Spleen (tissue), 11 donors: Measurements from ENCODE around the gene MYO5A. TPM values are rescaled to one million over a fixed set of nuclear protein-coding genes. Genes with fewer than 3 reads are reported as not detected.

Experiments
- DNase-seq: peaks from one replicate; pipeline ENCODE4 v3.0.0-alpha.2; 2020
- H3K27ac ChIP-seq, 8 donors: fragments of 200-600 bp; sonication (generic) in 7 of 8; 1 replicate in 4 of 8; 2 replicates in 4 of 8; pipeline versions ENCODE4 v1.5.0 to v1.8.0; 2016 to 2021; ENCODE audit warnings: inconsistent platforms in 4 of 8, mild to moderate bottlenecking in 4 of 8, moderate library complexity in 1 of 8
- H3K27me3 ChIP-seq, 7 donors: fragments of 200-600 bp; sonication (generic) in 6 of 7; replicated peaks in 1 of 7; 1 replicate in 4 of 7; 2 replicates in 3 of 7; pipeline versions ENCODE4 v1.5.0 to v1.8.0; 2016 to 2021; ENCODE audit warnings: inconsistent platforms in 3 of 7, mild to moderate bottlenecking in 1 of 7
- H3K36me3 ChIP-seq, 6 donors: fragments of 200-600 bp; sonication (generic) in 5 of 6; 1 replicate in 4 of 6; 2 replicates in 2 of 6; pipeline versions ENCODE4 v1.5.0 to v1.8.0; 2016 to 2021; ENCODE audit warnings: inconsistent platforms in 2 of 6
- H3K4me1 ChIP-seq, 6 donors: fragments of 200-600 bp; sonication (generic) in 5 of 6; 1 replicate in 3 of 6; 2 replicates in 3 of 6; pipeline versions ENCODE4 v1.5.0 to v1.8.0; 2016 to 2021; ENCODE audit warnings: inconsistent platforms in 3 of 6
- H3K4me3 ChIP-seq, 8 donors: fragments of 200-600 bp; sonication (generic) in 7 of 8; 1 replicate in 4 of 8; 2 replicates in 4 of 8; pipeline versions ENCODE4 v1.5.0 to v1.8.0; 2016 to 2021; ENCODE audit warnings: inconsistent platforms in 4 of 8, mild to moderate bottlenecking in 4 of 8, moderate library complexity in 2 of 8
- H3K9me3 ChIP-seq, 8 donors: fragments of 200-600 bp; sonication (generic) in 7 of 8; 1 replicate in 4 of 8; 2 replicates in 4 of 8; pipeline versions ENCODE4 v1.5.0 to v1.8.0; 2016 to 2021; ENCODE audit warnings: inconsistent platforms in 4 of 8
- CTCF ChIP-seq, 11 experiments: fragments of 200-600 bp in 7 of 11; fragments of 450-650 bp in 4 of 11; sonication (generic) in 4 of 11; IDR thresholded peaks in 8 of 11; conservative IDR thresholded peaks in 3 of 11; 1 replicate in 7 of 11; 2 replicates in 4 of 11; pipeline versions ENCODE4 v1.4.0 to v1.8.0; 2016 to 2021; ENCODE audit warnings: antibody characterized with exemption in 11 of 11, inconsistent platforms in 4 of 11, mild to moderate bottlenecking in 1 of 11
- POLR2A ChIP-seq, 3 donors: fragments of 450-650 bp; IDR thresholded peaks; one replicate each; pipeline ENCODE4 v1.5.1; 2017; ENCODE audit warnings: antibody characterized with exemption in 3 of 3, mild to moderate bottlenecking in 1 of 3
- POLR2AphosphoS5 ChIP-seq, 3 donors: sonication (generic); formaldehyde crosslinking; IDR thresholded peaks; one replicate each; pipeline ENCODE4 v1.5.1; 2017; ENCODE audit warnings: antibody characterized with exemption in 3 of 3
- whole genome bisulfite sequencing, 5 donors: extraction: QIAGEN DNeasy Blood & Tissue Kit in 3 of 5; methylation state at CpG; one replicate each; pipeline versions ENCODE4 v1.1.5 to v1.1.7; 2013 to 2018; 5-methylcytosine and 5-hydroxymethylcytosine counted together
- intact Hi-C: fragments of 100-400 bp; cut with DNase I; formaldehyde crosslinking; loops from one replicate; pipeline ENCODE4 v1.15.0; 2023; ENCODE audit warnings: low total_unique reads
- polyA plus RNA-seq, 3 donors: library from polyadenylated mRNA; stranded (reverse); fragments of 200-250 nt; gene quantifications; one replicate each; pipeline ENCODE4 v1.2.1, GENCODE V29; 2013
- total RNA-seq, 7 donors: library from RNA; depleted of rRNA in 3 of 7; stranded (reverse); fragments of >200 nt in 3 of 7; fragmentation: NEBNext Ultra II Directional in 4 of 7; extraction: Animal tissue kit (Norgen Biotek cat#: 25700) in 4 of 7; gene quantifications; one replicate each; pipeline versions ENCODE4 v1.1.0 to v1.2.1, GENCODE V29; 2016 to 2021
- donor health status: healthy with polysubstance abuse.
- donor health status: DM: no; HTN: no; CAD: no; lungs with moderate emphysema.
- donor health status: DM: no; HTN: no; CAD: no.
- donor health status: Bipolar disorder and iron deficiency.
- donor health status: healthy.
- donor health status: DM: no; HTN: no; CAD: no.
- donor health status: DM: yes; HTN: yes; CAD: no.

The MYO5A gene
- total and polyA plus RNA-seq, 10 donors = 4.7 to 48.3 (median 35.4) TPM

- no peaks in the 10 kb centered on the region for H3K9me3 ChIP-seq
- TF ChIP-seq POLR2A (IDR thresholded peaks at IDR 0.05) = no peak
- no peak for TF ChIP-seq POLR2AphosphoS5 (IDR thresholded peaks at IDR 0.05)
- WGBS, 5 donors = 96 to 99% (median 98%) methylated on average over 4 of the region's 4 CpGs
- peaks cover 0 to 88% (median 35%) of the 10 kb centered on the region in 6 donors for H3K36me3 ChIP-seq
- no peak for DNase-seq
- no peaks in the 10 kb centered on the region for H3K27me3 ChIP-seq
- H3K27ac ChIP-seq = no peak overlapping the region
- no peaks in the 10 kb centered on the region for H3K4me1 ChIP-seq
- intact Hi-C loops = no loop called here
- H3K4me3 ChIP-seq = no peak overlapping the region
Observed at GRCh38 chr15:52391069-52391468, 137.6 kb downstream of the MYO5A start.

- peaks cover 0 to 97% (median 52%) of the 10 kb centered on the region in 6 donors for H3K36me3 ChIP-seq
Observed at GRCh38 chr15:52385670-52386069, 143.0 kb downstream of the MYO5A start.

GRCh38 chr15:52383100-52383588 lies 145.5 kb downstream of the MYO5A start:
- intact Hi-C loops = no loop called here
- H3K36me3 ChIP-seq = peaks cover 0 to 95% (median 55%) of the 10 kb centered on the region in 6 donors
- 81 to 92% (median 88%) methylated on average over 2 of the region's 2 CpGs for WGBS, 5 donors

More at GRCh38 chr15:52385670-52386069, 143.0 kb downstream of the MYO5A start:
- Histone ChIP-seq H3K4me3 (no peak overlapping the region), H3K9me3 (no peaks in the 10 kb centered on the region), H3K4me1 (no peaks in the 10 kb centered on the region), H3K27me3 (no peaks in the 10 kb centered on the region), H3K27ac (no peak overlapping the region)
- intact Hi-C loops = no loop called here
- no peak for TF ChIP-seq POLR2AphosphoS5 (IDR thresholded peaks at IDR 0.05)
- TF ChIP-seq CTCF (IDR thresholded peaks at IDR 0.05 in 8 of 11, conservative IDR thresholded peaks at IDR 0.05 in 3 of 11) = no peak
- DNase-seq = no peak

GRCh38 chr15:52382647-52383046 lies 146.0 kb downstream of the MYO5A start:
- intact Hi-C loops = no loop called here
- WGBS, 5 donors = 89 to 100% (median 95%) methylated on average over 1 of the region's 1 CpG

More at GRCh38 chr15:52383100-52383588, 145.5 kb downstream of the MYO5A start:
- Histone ChIP-seq H3K27me3 (no peaks in the 10 kb centered on the region), H3K4me3 (no peak overlapping the region), H3K4me1 (no peaks in the 10 kb centered on the region), H3K9me3 (no peaks in the 10 kb centered on the region), H3K27ac (no peak overlapping the region)
- DNase-seq = no peak
- TF ChIP-seq CTCF (IDR thresholded peaks at IDR 0.05 in 8 of 11, conservative IDR thresholded peaks at IDR 0.05 in 3 of 11) = no peak
- no peak for TF ChIP-seq POLR2A (IDR thresholded peaks at IDR 0.05)
- TF ChIP-seq POLR2AphosphoS5 (IDR thresholded peaks at IDR 0.05) = no peak

More at GRCh38 chr15:52382647-52383046, 146.0 kb downstream of the MYO5A start:
- H3K4me3 ChIP-seq = no peak overlapping the region
- H3K4me1 ChIP-seq = no peaks in the 10 kb centered on the region
- no peaks in the 10 kb centered on the region for H3K9me3 ChIP-seq
- H3K27me3 ChIP-seq = no peaks in the 10 kb centered on the region
- no peak for DNase-seq
- no peak overlapping the region for H3K27ac ChIP-seq
- TF ChIP-seq POLR2AphosphoS5 (IDR thresholded peaks at IDR 0.05) (no peak), POLR2A (IDR thresholded peaks at IDR 0.05) (no peak), CTCF (IDR thresholded peaks at IDR 0.05 in 8 of 11, conservative IDR thresholded peaks at IDR 0.05 in 3 of 11) (no peak)
- H3K36me3 ChIP-seq = peaks cover 0 to 95% (median 52%) of the 10 kb centered on the region in 6 donors
